HEK293T (cell line): ENCODE results near the gene MOSPD2.

Experiments used
- ARNT ChIP-seq: fragments of 450-650 bp; IDR thresholded peaks from 2 replicates; pipeline ENCODE4 v1.6.1; 2017; ENCODE audit warnings: mild to moderate bottlenecking
- BHLHE40 ChIP-seq: fragments of 450-650 bp; IDR thresholded peaks from 2 replicates; pipeline ENCODE4 v1.6.1; 2016; ENCODE audit warnings: mild to moderate bottlenecking, moderate library complexity, borderline replicate concordance
- CTBP1 ChIP-seq: fragments of 450-650 bp; IDR thresholded peaks from 2 replicates; pipeline ENCODE4 v1.6.1; 2016; ENCODE audit warnings: borderline replicate concordance
- ELF4 ChIP-seq: fragments of 450-650 bp; IDR thresholded peaks from 2 replicates; pipeline ENCODE4 v1.6.1; 2017; ENCODE audit warnings: antibody characterized with exemption
- FOXA1 ChIP-seq: fragments of 450-650 bp; IDR thresholded peaks from 2 replicates; pipeline ENCODE4 v1.6.1; 2016; ENCODE audit warnings: mild to moderate bottlenecking
- FOXK2 ChIP-seq: fragments of 450-650 bp; IDR thresholded peaks from 2 replicates; pipeline ENCODE4 v1.6.1; 2016; ENCODE audit warnings: mild to moderate bottlenecking
- HDGF ChIP-seq: fragments of 450-650 bp; IDR thresholded peaks from 2 replicates; pipeline ENCODE4 v1.6.1; 2017; ENCODE audit warnings: antibody characterized with exemption, borderline replicate concordance
- L3MBTL2 ChIP-seq: fragments of 450-650 bp; conservative IDR thresholded peaks from 2 replicates; pipeline ENCODE4 v1.6.1; 2016; ENCODE audit warnings: mild to moderate bottlenecking
- LEF1 ChIP-seq: fragments of 450-650 bp; IDR thresholded peaks from 2 replicates; pipeline ENCODE4 v1.6.1; 2017; ENCODE audit warnings: mild to moderate bottlenecking, borderline replicate concordance
- SP1 ChIP-seq: fragments of 450-650 bp; IDR thresholded peaks from 2 replicates; pipeline ENCODE4 v1.6.1; 2017
- SUZ12 ChIP-seq: fragments of 450-650 bp; IDR thresholded peaks from 2 replicates; pipeline ENCODE4 v1.6.1; 2016; ENCODE audit warnings: mild to moderate bottlenecking
- TARDBP ChIP-seq: fragments of 450-650 bp; IDR thresholded peaks from 2 replicates; pipeline ENCODE4 v1.6.1; 2016
- ZNF384 ChIP-seq: fragments of 450-650 bp; IDR thresholded peaks from 2 replicates; pipeline ENCODE4 v1.6.1; 2016
- TF ChIP-seq, protein P1 (sequence below): fragments of 450-650 bp; IDR thresholded peaks from 2 replicates; pipeline ENCODE4 v1.6.1; 2016

- TF ChIP-seq SP1, result no peak
- TF ChIP-seq ZNF384, result no peak
- no peak for TF ChIP-seq HDGF
- TF ChIP-seq ELF4, result no peak
- TF ChIP-seq, protein P1, sequence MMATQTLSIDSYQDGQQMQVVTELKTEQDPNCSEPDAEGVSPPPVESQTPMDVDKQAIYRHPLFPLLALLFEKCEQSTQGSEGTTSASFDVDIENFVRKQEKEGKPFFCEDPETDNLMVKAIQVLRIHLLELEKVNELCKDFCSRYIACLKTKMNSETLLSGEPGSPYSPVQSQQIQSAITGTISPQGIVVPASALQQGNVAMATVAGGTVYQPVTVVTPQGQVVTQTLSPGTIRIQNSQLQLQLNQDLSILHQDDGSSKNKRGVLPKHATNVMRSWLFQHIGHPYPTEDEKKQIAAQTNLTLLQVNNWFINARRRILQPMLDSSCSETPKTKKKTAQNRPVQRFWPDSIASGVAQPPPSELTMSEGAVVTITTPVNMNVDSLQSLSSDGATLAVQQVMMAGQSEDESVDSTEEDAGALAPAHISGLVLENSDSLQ, result no peak
- no peak for TF ChIP-seq BHLHE40
- TF ChIP-seq CTBP1, result no peak
- TF ChIP-seq L3MBTL2, result no peak
- TF ChIP-seq FOXA1, result no peak
- TF ChIP-seq LEF1, result no peak
- TF ChIP-seq FOXK2, result no peak
- no peak for TF ChIP-seq ARNT
- TF ChIP-seq TARDBP, result no peak
- no peak for TF ChIP-seq SUZ12
These were observed 10.6 kb downstream of the MOSPD2 start for GRCh38 chrX:14883826-14884225.
